HG03558 (cell line): Measurements from ENCODE around the gene ARPC5.
"Not testable (repeated sequence)": the region's sequence is repeated elsewhere in the genome, so short reads cannot be mapped to it uniquely, and the experiment has no call there.

Experiments
- ATAC-seq: cut with Tn5 transposase; IDR thresholded peaks from one replicate; pipeline ENCODE4 v1.9.1; 2021; ENCODE audit warnings: moderate number of reproducible peaks; ENCODE audit not compliant: unreplicated experiment; ENCODE audit errors: extremely low read depth

Gene ARPC5

GRCh38 chr1:183635606-183636333 is at the start of gene ARPC5:
TSS of gene ARPC5 (minus strand) at chr1:183635783. CDS start at chr1:183635659, 124 bp downstream.
- peak; percentile 62 for ATAC-seq

- ATAC-seq = peak; percentile 67
These were observed 49.6 kb upstream of the ARPC5 start for GRCh38 chr1:183685112-183685713.

- not testable (repeated sequence) for ATAC-seq
These were observed 43.8 kb upstream of the ARPC5 start for GRCh38 chr1:183679363-183679762.

GRCh38 chr1:183678819-183679218 is 43.2 kb upstream of the ARPC5 start:
- ATAC-seq = no peak

- ATAC-seq = no peak
These were observed 41.1 kb upstream of the ARPC5 start for GRCh38 chr1:183676586-183677189.

- no peak for ATAC-seq
These were observed 40.5 kb upstream of the ARPC5 start for GRCh38 chr1:183675883-183676585.

GRCh38 chr1:183675381-183675780 is 39.8 kb upstream of the ARPC5 start:
- no peak for ATAC-seq

GRCh38 chr1:183674886-183675285 is 39.3 kb upstream of the ARPC5 start:
- no peak for ATAC-seq

GRCh38 chr1:183674339-183674738 is 38.8 kb upstream of the ARPC5 start:
- no peak for ATAC-seq

- no peak for ATAC-seq
These were observed 38.2 kb upstream of the ARPC5 start for GRCh38 chr1:183673605-183674323.

- no peak for ATAC-seq
These were observed 34.6 kb upstream of the ARPC5 start for GRCh38 chr1:183670169-183670568.

GRCh38 chr1:183656355-183656754 is 20.8 kb upstream of the ARPC5 start:
- ATAC-seq = no peak

GRCh38 chr1:183655562-183656075 is 20.0 kb upstream of the ARPC5 start:
- no peak for ATAC-seq

GRCh38 chr1:183654706-183655105 is 19.1 kb upstream of the ARPC5 start:
- ATAC-seq = no peak

- no peak for ATAC-seq
These were observed 18.4 kb upstream of the ARPC5 start for GRCh38 chr1:183653876-183654451.

- no peak for ATAC-seq
These were observed 17.8 kb upstream of the ARPC5 start for GRCh38 chr1:183653462-183653794.

- ATAC-seq = no peak
These were observed 17.2 kb upstream of the ARPC5 start, which contains the start of gene APOBEC4 for GRCh38 chr1:183652547-183653461. TSS of gene APOBEC4 (minus strand) at chr1:183653316. CDS start at chr1:183648781, 4,535 bp downstream.

- ATAC-seq = no peak
These were observed 16.5 kb upstream of the ARPC5 start for GRCh38 chr1:183652107-183652506.

- no peak for ATAC-seq
These were observed 16.0 kb upstream of the ARPC5 start for GRCh38 chr1:183651612-183652011.
